Epithelial cell of esophagus (primary cell): ENCODE measurements around the gene UXS1.
"Not testable (repeated sequence)": the region's sequence is repeated elsewhere in the genome, so short reads cannot be mapped to it uniquely, and the experiment has no call there.

ENCODE experiments used
- DNase-seq: peaks from one replicate; pipeline ENCODE4 v3.0.0; 2010; ENCODE audit warnings: low read depth
- H3K4me3 ChIP-seq: 2 replicates; pipeline ENCODE4 v1.5.1; 2011; ENCODE audit warnings: mild to moderate bottlenecking, low read length, control low read depth
- CTCF ChIP-seq: IDR thresholded peaks from 2 replicates; pipeline ENCODE4 v1.5.1; 2011; ENCODE audit warnings: low read depth, mild to moderate bottlenecking, low read length, control low read depth, inconsistent platforms; ENCODE audit not compliant: insufficient read depth; ENCODE audit errors: missing control alignments

The UXS1 gene

GRCh38 chr2:106208874-106209273 is 14.8 kb upstream of the UXS1 start:
- H3K4me3 ChIP-seq: no peak overlapping the region
- TF ChIP-seq CTCF: no peak
- no peak for DNase-seq

- H3K4me3 ChIP-seq: no peak overlapping the region
- TF ChIP-seq CTCF: no peak
- no peak for DNase-seq
Observed at GRCh38 chr2:106208399-106208798, 14.3 kb upstream of the UXS1 start.

GRCh38 chr2:106207246-106207645 is 13.1 kb upstream of the UXS1 start:
- no peak for DNase-seq
- H3K4me3 ChIP-seq: no peak overlapping the region
- no peak for TF ChIP-seq CTCF

- H3K4me3 ChIP-seq: no peak overlapping the region
- TF ChIP-seq CTCF: no peak
- DNase-seq: no peak
Observed at GRCh38 chr2:106205488-106205887, 11.4 kb upstream of the UXS1 start.

- H3K4me3 ChIP-seq, DNase-seq: not testable (repeated sequence)
Observed at GRCh38 chr2:106204551-106204950, 10.4 kb upstream of the UXS1 start.

GRCh38 chr2:106201661-106202060 is 7.6 kb upstream of the UXS1 start:
- no peak for TF ChIP-seq CTCF
- no peak overlapping the region for H3K4me3 ChIP-seq
- no peak for DNase-seq

- peak; percentile 13 for DNase-seq
- no peak overlapping the region for H3K4me3 ChIP-seq
- no peak for TF ChIP-seq CTCF
Observed at GRCh38 chr2:106197878-106198277, 3.8 kb upstream of the UXS1 start.

- DNase-seq: no peak
- no peak for TF ChIP-seq CTCF
- no peak overlapping the region for H3K4me3 ChIP-seq
Observed at GRCh38 chr2:106195981-106196380, 1.9 kb upstream of the UXS1 start.
